HCT116 (cell line): ENCODE measurements around the gene SLC34A1.

ENCODE experiments used
- ATF3 ChIP-seq: IDR thresholded peaks from 2 replicates; pipeline ENCODE4 v1.6.1; 2012
- CTCF ChIP-seq, 3 experiments: fragments of 200-600 bp in 1 of 3; sonication (generic) in 1 of 3; IDR thresholded peaks in 2 of 3; conservative IDR thresholded peaks in 1 of 3; 2 replicates each; pipeline ENCODE4 v1.5.1; 2012 to 2017; ENCODE audit warnings: low read depth in 2 of 3, low read length in 2 of 3, antibody characterized with exemption in 1 of 3, borderline replicate concordance in 1 of 3, control low read depth in 1 of 3, mild to moderate bottlenecking in 1 of 3, mixed read lengths in 1 of 3, mixed run types in 1 of 3, moderate library complexity in 1 of 3; ENCODE audit not compliant: insufficient read depth in 1 of 3
- EZH2phosphoT487 ChIP-seq: fragments of 200-600 bp; IDR thresholded peaks from 2 replicates; pipeline ENCODE4 v1.6.1; 2018; ENCODE audit warnings: antibody characterized with exemption, borderline replicate concordance
- JUND ChIP-seq: IDR thresholded peaks from 2 replicates; pipeline ENCODE4 v1.6.1; 2012
- MAX ChIP-seq: IDR thresholded peaks from 2 replicates; pipeline ENCODE4 v1.6.1; 2012
- POLR2A ChIP-seq: IDR thresholded peaks from 2 replicates; pipeline ENCODE4 v1.7.0; 2011; ENCODE audit warnings: borderline replicate concordance; ENCODE audit not compliant: insufficient read depth, insufficient read length; ENCODE audit errors: extremely low read depth
- POLR2AphosphoS5 ChIP-seq: IDR thresholded peaks from 2 replicates; pipeline ENCODE4 v1.6.1; 2011; ENCODE audit warnings: mild to moderate bottlenecking, low read depth, low read length, moderate library complexity
- RAD21 ChIP-seq: IDR thresholded peaks from 2 replicates; pipeline ENCODE4 v1.6.1; 2012; ENCODE audit warnings: low read depth, mild to moderate bottlenecking
- REST ChIP-seq: IDR thresholded peaks from 2 replicates; pipeline ENCODE4 v1.6.1; 2012; ENCODE audit warnings: low read depth
- SIN3A ChIP-seq: IDR thresholded peaks from 2 replicates; pipeline ENCODE4 v1.6.1; 2012; ENCODE audit warnings: low read depth
- SP1 ChIP-seq: IDR thresholded peaks from 2 replicates; pipeline ENCODE4 v1.6.1; 2012; ENCODE audit warnings: low read depth
- YY1 ChIP-seq: IDR thresholded peaks from 2 replicates; pipeline ENCODE4 v1.6.1; 2011; ENCODE audit warnings: low read length, low read depth, moderate library complexity, mild to moderate bottlenecking; ENCODE audit not compliant: insufficient replicate concordance; ENCODE audit errors: extremely low read depth
- ZFX ChIP-seq: fragments of 450-650 bp; IDR thresholded peaks from 2 replicates; pipeline ENCODE4 v1.6.1; 2017

GRCh38 chr5:177433658-177434217 lies 49.5 kb downstream of the SLC34A1 start:
- TF ChIP-seq CTCF (IDR thresholded peaks at IDR 0.05 in 2 of 3, conservative IDR thresholded peaks at IDR 0.05 in 1 of 3; ENCODE audit: borderline replicate concordance in 1 of 3, insufficient read depth in 1 of 3, low read depth in 2 of 3, low read length in 2 of 3), result no peak
- no peak for TF ChIP-seq MAX
- TF ChIP-seq ATF3, result no peak
- no peak for TF ChIP-seq REST
- TF ChIP-seq POLR2AphosphoS5, result peak; percentile 23; the same call in 1 of the 2 replicates
- no peak for TF ChIP-seq POLR2A
- no peak for TF ChIP-seq EZH2phosphoT487
- TF ChIP-seq JUND, result no peak
- TF ChIP-seq SP1, result no peak
- no peak for TF ChIP-seq ZFX
- TF ChIP-seq SIN3A, result no peak
- no peak for TF ChIP-seq YY1
- TF ChIP-seq RAD21, result no peak
